Uterus (tissue), 2 donors: ENCODE measurements around the gene PLIN1.

Experiments used
- POLR2A ChIP-seq, 2 donors: fragments of 450-650 bp; IDR thresholded peaks; one replicate each; pipeline ENCODE4 v1.6.1; 2016; ENCODE audit warnings: antibody characterized with exemption in 2 of 2, mild to moderate bottlenecking in 1 of 2, moderate library complexity in 1 of 2
- TF ChIP-seq, protein P1 (sequence below), 4 experiments: fragments of 200-600 bp in 2 of 4; fragments of 450-650 bp in 2 of 4; sonication (generic) in 2 of 4; IDR thresholded peaks; one replicate each; pipeline ENCODE4 v1.5.1; 2016 to 2019; ENCODE audit warnings: antibody characterized with exemption in 4 of 4, mild to moderate bottlenecking in 2 of 4, moderate library complexity in 1 of 4

DNA sequence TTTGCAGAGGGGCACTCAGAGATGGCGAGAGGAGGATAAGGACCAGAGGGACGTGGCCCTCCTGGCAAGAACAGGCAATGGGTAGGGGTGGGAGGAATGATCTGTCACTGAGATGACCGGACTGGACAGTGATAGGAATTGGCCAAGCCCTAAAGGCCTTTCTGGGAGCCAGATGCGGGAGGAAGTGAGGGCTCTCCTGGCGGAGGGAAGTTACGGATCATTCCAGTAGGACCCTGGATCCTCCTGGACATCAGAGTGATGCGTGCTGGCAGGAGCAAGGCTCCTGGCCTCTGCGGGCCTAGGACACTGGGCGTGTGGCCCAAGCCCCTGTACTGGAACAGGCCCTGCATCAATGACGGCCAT, 47.3 kb downstream of the PLIN1 start:
- no peak for TF ChIP-seq POLR2A (IDR thresholded peaks at IDR 0.05)
- TF ChIP-seq, protein P1, sequence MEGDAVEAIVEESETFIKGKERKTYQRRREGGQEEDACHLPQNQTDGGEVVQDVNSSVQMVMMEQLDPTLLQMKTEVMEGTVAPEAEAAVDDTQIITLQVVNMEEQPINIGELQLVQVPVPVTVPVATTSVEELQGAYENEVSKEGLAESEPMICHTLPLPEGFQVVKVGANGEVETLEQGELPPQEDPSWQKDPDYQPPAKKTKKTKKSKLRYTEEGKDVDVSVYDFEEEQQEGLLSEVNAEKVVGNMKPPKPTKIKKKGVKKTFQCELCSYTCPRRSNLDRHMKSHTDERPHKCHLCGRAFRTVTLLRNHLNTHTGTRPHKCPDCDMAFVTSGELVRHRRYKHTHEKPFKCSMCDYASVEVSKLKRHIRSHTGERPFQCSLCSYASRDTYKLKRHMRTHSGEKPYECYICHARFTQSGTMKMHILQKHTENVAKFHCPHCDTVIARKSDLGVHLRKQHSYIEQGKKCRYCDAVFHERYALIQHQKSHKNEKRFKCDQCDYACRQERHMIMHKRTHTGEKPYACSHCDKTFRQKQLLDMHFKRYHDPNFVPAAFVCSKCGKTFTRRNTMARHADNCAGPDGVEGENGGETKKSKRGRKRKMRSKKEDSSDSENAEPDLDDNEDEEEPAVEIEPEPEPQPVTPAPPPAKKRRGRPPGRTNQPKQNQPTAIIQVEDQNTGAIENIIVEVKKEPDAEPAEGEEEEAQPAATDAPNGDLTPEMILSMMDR (IDR thresholded peaks at IDR 0.05), result no peak
